Stimulated activated naive CD8-positive, alpha-beta T cell treated with anti-CD3 and anti-CD28 coated beads, Interleukin-15, amount 100 ng/mL, for 72 hours (primary cell): ENCODE results near the gene PARVB.
A peak's percentile ranks its signal among the peaks of the same experiment; 100 is the strongest.

Experiments
- ATAC-seq: fragments of 150-1000 bp; cut with Tn5 transposase; 2 replicates; pipeline ENCODE4 v1.10.0; 2021; ENCODE audit warnings: mild to moderate bottlenecking, moderate library complexity
- DNase-seq, 2 donors: peaks; one replicate each; pipeline ENCODE4 v3.0.0; 2021 to 2022
- H3K27ac Mint-ChIP-seq, 2 donors: one replicate each; pipeline ENCODE4 v1.8.0; 2022; ENCODE audit warnings: mild to moderate bottlenecking in 2 of 2, mixed read lengths in 2 of 2, moderate library complexity in 2 of 2
- H3K27me3 Mint-ChIP-seq: one replicate; pipeline ENCODE4 v1.8.0; 2022; ENCODE audit warnings: mixed read lengths
- H3K4me1 Mint-ChIP-seq: one replicate; pipeline ENCODE4 v1.8.0; 2022; ENCODE audit warnings: mild to moderate bottlenecking, mixed read lengths
- H3K4me3 Mint-ChIP-seq, 2 donors: one replicate each; pipeline ENCODE4 v1.8.0; 2022; ENCODE audit warnings: mild to moderate bottlenecking in 2 of 2, mixed read lengths in 2 of 2, moderate library complexity in 1 of 2
- H3K9me3 Mint-ChIP-seq, 2 donors: one replicate each; pipeline ENCODE4 v1.8.0; 2022; ENCODE audit warnings: mixed read lengths in 2 of 2

The PARVB gene

DNA sequence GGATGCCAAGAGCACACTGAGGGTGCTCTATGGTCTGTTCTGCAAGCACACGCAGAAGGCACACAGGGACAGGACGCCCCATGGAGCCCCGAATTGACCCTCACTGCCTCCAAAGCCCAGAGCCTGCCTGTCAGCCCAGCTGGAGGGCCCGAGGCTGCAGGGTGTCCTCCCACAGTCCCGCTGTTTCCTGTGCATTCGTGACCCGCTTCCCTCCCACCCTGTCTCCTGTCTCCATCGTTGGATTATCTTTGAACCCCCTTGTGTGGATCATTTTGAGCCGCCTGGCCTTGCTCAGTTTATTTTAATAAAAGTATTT, 182.2 kb downstream of the PARVB start:
- H3K27ac Mint-ChIP-seq = peak overlapping the region in 1 of 2 donors; percentile 80
- H3K4me1 Mint-ChIP-seq = peaks cover 15% of the 10 kb centered on the region
- H3K4me3 Mint-ChIP-seq = no peak overlapping the region
- DNase-seq (no peak), ATAC-seq (no peak)
- H3K27me3 Mint-ChIP-seq = no peaks in the 10 kb centered on the region
- H3K9me3 Mint-ChIP-seq = peaks cover 15 to 19% of the 10 kb centered on the region in 2 donors

DNA sequence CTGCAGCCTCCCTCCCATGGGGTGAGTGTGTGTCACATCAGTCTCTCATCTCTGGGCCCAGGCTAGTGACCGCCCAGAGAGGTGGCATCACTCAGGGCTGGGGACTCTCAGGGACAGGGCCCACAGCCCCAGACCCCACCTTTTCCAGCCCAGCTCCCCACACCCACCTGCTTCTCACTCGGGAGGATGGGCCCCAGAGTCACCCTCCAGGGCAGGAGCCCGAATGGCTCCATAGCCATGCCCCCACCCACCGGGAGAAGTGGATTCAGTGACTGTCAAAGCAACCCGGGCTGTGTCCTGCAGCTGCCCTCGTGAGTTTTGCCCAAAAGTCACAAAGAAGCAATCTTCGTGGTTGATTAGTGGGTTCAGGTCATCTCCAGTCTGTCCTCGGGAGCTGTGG, 182.6 kb downstream of the PARVB start:
- H3K4me3 Mint-ChIP-seq = no peak overlapping the region
- peaks cover 20 to 23% of the 10 kb centered on the region in 2 donors for H3K9me3 Mint-ChIP-seq
- peak overlapping the region in 1 of 2 donors; percentile 80 for H3K27ac Mint-ChIP-seq
- peak; percentile 33 for ATAC-seq
- H3K4me1 Mint-ChIP-seq = peaks cover 16% of the 10 kb centered on the region
- H3K27me3 Mint-ChIP-seq = no peaks in the 10 kb centered on the region
- no peak for DNase-seq

DNA sequence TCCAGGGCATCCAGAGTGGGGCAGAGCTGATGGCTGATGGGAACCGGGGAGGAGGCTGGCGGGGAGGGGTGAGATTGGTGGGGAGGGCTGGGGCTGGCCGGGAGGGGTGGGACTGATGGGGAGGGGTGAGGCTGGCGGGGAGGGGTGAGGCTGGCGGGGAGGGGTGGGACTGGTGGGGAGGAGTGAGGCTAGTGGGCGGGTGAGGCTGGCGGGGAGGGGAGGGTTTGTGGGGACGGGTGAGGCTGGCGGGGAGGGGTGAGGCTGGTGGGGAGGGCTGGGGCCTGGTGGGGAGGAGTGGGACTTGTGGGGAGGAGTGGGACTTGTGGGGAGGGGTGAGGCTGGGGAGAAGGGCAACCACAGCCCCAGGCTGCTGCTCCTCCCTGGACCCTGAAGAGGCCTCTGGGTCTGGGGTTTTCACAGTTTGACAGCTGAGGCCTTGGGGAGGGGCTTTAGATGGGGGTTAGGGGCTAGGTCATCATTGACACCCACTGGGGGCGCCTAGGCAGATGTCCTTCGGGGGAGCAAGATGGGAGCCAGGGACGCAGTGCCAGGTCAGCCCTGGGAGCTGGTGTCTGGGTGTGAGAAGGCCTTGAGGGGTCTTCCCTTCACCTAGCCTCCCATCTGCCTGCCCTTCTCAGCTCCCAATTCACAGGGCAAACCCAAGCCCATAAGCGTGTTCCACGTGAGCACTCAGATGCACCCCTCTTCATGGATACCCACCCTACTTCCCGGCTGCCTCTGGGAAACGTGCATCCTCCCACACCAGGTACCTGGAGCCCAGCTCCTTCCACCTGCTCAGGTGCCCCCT, 183.3 kb downstream of the PARVB start:
- H3K27me3 Mint-ChIP-seq = no peaks in the 10 kb centered on the region
- no peak overlapping the region for H3K4me3 Mint-ChIP-seq
- H3K4me1 Mint-ChIP-seq = peaks cover 12% of the 10 kb centered on the region
- DNase-seq = no peak
- ATAC-seq = peak; percentile 35
- H3K27ac Mint-ChIP-seq = peak overlapping the region in 1 of 2 donors; percentile 72
- H3K9me3 Mint-ChIP-seq = peaks cover 21 to 24% of the 10 kb centered on the region in 2 donors

DNA sequence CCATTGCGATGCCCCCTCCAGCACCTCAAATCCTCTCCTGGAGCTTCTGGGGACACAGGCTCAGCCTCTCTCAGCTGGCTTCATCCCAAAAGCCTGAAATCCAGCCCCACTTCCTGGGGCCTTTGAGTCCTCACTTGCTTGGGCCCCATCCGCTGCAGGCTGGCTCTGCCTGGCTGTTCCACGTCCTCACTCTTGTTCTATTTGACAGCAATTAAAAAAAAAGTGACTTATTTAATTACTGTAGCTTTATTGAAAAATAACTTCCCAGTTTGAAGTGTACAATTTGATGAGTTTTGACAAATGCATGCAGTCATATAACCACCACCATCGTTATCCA, 183.8 kb downstream of the PARVB start:
- H3K4me3 Mint-ChIP-seq = no peak overlapping the region
- ATAC-seq (no peak), DNase-seq (no peak)
- H3K4me1 Mint-ChIP-seq = peaks cover 12% of the 10 kb centered on the region
- peaks cover 21 to 24% of the 10 kb centered on the region in 2 donors for H3K9me3 Mint-ChIP-seq
- no peaks in the 10 kb centered on the region for H3K27me3 Mint-ChIP-seq
- H3K27ac Mint-ChIP-seq = no peak overlapping the region

DNA sequence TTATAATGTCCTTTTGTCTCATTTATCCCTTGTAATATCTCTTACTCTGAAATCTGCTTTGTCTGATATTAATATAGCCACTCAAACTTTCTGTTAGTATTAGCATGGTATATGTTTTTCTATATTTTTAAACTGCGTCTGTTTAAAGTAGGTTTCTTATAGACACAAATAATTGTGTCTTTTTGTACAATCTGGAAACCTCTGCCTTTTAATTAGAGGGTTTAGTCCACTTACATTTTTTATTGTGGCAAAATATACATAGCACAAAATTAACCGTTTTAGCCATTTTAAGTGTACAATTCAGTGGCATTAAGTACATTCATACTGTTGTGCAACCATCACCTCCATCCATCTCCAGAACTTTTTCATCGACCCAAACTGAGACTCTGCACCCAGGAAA, 185.2 kb downstream of the PARVB start:
- peaks cover 12% of the 10 kb centered on the region for H3K4me1 Mint-ChIP-seq
- ATAC-seq = no peak
- no peak overlapping the region for H3K4me3 Mint-ChIP-seq
- no peak overlapping the region for H3K27ac Mint-ChIP-seq
- no peaks in the 10 kb centered on the region for H3K27me3 Mint-ChIP-seq
- DNase-seq = no peak
- H3K9me3 Mint-ChIP-seq = peaks cover 21 to 24% of the 10 kb centered on the region in 2 donors

DNA sequence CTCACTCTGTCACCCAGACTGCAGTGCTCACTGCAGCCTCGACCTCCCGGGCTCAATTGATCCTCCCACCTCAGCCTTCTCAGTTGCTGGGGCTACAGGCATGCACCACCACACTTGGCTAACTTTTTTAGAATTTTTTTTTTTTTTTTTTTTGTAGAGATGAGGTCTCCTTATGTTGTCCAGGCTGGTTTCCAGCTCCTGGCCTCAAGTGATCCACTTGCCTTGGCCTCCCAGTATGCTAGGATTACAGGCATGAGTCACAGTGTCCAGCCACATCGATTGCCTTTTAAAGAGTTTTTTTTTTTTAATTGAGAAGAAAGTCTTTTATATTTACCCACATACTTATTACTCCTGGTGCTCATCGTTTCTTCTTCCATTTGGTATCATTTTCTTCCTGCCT, 186.6 kb downstream of the PARVB start:
- DNase-seq (no peak), ATAC-seq (no peak)
- Mint-ChIP-seq H3K4me3 (no peak overlapping the region), H3K4me1 (peaks cover 12% of the 10 kb centered on the region), H3K9me3 (peaks cover 21 to 24% of the 10 kb centered on the region in 2 donors), H3K27me3 (no peaks in the 10 kb centered on the region), H3K27ac (no peak overlapping the region)

DNA sequence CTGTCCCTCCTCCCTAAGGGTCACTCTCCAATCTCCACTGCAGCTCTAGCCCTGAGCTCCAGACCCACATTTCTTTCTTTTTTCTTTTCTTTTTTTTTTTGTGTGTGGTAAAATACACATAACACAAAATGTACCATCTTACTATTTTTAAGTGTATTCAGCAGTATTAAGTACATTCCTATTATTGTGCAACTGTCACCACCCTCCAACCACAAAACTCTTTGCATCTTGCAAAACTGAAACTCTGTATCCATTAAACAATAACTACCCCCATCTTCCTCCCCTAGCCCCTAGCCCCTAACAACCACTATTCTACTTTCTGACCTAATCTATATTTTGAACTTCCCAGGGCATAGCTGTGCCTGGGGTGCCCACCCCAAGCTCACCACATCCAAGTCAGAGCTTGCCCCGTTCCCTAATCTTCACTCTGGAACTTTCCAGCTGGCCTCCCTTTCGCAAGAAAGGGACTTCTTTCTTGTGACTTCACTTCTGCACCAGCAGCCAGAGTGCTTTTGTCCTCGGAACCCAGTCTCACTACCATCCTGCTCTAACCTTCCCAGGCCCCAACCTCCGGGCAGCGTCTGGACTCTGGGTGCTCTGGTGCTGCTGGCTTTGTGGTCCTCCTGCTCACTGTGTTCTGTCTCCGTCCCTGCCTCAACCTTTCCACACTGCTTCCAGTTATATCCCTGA, 187.3 kb downstream of the PARVB start:
- DNase-seq (no peak), ATAC-seq (no peak)
- Mint-ChIP-seq H3K4me1 (peaks cover 12% of the 10 kb centered on the region), H3K9me3 (peaks cover 21 to 24% of the 10 kb centered on the region in 2 donors), H3K4me3 (no peak overlapping the region), H3K27ac (peak overlapping the region in 1 of 2 donors; percentile 27), H3K27me3 (no peaks in the 10 kb centered on the region)

DNA sequence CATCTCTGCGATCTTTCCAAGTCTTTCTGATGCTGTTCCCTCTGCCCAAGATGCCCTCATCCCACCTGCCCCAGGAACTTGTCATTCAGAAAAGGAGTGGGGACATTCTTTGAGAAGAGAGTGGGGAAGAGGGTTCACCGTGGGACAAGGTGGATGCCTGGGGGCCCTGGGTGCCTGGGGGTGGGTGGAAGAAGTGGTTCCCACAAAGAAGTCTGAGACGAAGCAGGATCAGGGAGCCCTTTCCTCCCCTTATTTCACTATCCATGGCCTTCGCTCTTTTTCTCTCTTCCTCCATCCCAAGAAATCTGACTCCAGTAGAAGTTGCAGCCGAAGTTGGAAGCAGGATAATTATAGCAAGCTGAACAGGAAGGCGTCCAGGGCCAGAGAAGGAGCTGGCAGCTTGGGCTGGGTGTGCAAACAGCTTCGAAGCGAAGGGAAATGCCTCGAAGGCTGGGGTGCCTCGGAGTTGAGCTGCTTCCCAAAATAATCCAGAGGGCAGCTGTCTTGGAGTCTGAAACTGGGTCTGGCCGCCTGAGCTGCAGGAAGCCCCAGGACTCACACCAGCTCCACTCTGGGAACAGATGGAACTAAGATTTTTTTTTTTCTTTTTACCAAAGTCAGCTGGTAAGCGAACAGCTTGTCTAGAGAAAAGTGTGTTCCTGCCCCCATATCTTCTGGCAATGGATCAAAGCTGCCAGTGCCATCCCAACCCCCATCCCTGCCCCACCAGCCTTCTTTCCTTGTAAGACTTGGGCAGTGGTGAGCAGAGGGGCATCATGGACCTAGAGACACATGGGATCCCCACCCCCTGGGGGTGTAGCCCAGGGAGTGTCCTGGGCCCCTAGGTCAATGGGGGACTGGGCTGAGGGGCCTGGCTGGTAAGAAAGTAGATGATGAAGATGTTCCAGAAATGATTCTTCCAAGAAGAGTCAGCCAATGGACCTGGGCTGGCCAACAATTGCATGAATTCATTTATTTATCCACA, 188.1 kb downstream of the PARVB start:
- no peak for ATAC-seq
- peak overlapping the region in 1 of 2 donors; percentile 27 for H3K27ac Mint-ChIP-seq
- peaks cover 21 to 24% of the 10 kb centered on the region in 2 donors for H3K9me3 Mint-ChIP-seq
- no peaks in the 10 kb centered on the region for H3K27me3 Mint-ChIP-seq
- no peak overlapping the region for H3K4me3 Mint-ChIP-seq
- DNase-seq = no peak
- peaks cover 12% of the 10 kb centered on the region for H3K4me1 Mint-ChIP-seq

DNA sequence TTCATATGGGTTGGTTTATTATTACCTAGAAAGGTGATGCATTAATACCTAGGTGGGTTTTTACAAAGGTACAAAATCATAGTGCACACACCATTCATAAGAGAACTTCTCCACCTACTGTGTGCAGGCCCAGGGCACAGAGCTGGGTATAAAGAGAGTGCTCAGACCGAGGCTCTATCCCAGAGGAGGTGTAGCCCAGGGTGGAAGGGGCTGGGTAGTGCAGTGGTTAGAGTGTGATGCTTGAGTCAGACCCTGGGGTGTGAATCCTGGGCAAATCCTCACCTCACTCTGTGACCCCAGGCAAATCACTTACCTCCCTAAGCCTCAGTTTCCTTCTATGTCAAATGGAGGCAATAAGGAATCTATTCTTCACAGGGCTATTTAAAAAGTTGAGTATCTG, 188.8 kb downstream of the PARVB start:
- H3K27me3 Mint-ChIP-seq = no peaks in the 10 kb centered on the region
- DNase-seq (no peak), ATAC-seq (no peak)
- no peak overlapping the region for H3K27ac Mint-ChIP-seq
- H3K9me3 Mint-ChIP-seq = peaks cover 21 to 24% of the 10 kb centered on the region in 2 donors
- no peak overlapping the region for H3K4me3 Mint-ChIP-seq
- H3K4me1 Mint-ChIP-seq = peaks cover 9% of the 10 kb centered on the region

DNA sequence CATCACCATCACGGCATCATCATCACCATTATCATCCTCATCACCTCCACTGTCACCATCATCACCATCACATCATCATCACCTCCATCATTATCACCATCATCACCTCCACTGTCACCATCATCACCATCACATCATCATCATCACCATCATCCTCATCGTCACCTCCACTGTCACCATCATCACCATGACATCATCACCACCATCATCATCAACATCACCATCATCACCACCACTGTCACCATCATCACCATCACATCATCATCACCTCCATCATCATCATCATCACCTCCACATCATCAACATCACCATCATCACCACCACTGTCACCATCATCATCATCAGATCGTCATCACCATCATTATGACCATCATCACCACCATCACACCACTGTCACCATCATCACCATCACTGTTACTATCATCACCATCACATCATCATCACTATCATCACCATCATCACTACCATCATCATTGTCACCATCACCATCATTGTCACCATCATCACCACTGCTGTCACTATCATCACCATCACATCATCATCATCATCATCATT, 189.5 kb downstream of the PARVB start:
- H3K4me1 Mint-ChIP-seq = peaks cover 6% of the 10 kb centered on the region
- H3K27ac Mint-ChIP-seq = no peak overlapping the region
- ATAC-seq (peak; percentile 15), DNase-seq (no peak)
- peaks cover 21 to 24% of the 10 kb centered on the region in 2 donors for H3K9me3 Mint-ChIP-seq
- H3K4me3 Mint-ChIP-seq = no peak overlapping the region
- H3K27me3 Mint-ChIP-seq = no peaks in the 10 kb centered on the region

DNA sequence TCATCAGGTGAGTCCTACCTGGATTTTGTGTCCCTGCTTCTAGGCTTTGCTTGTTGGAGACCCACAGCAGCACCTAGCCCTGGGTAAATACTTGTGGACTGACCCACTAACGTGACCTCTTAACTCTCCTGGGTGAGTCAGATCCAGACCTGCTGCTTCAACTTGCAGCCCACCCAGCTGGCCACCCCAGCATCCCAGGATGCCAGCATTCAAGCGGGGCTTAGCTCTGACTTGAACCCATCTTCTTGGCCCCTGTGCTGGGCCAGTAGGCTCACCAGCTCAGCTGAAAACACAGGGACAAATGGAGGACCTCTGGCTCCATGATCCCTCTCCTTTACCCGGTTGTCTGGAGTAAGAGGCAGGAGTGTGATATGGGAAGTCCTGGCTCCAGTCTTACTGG, 190.1 kb downstream of the PARVB start:
- Mint-ChIP-seq H3K27ac (no peak overlapping the region), H3K9me3 (peaks cover 16 to 19% of the 10 kb centered on the region in 2 donors), H3K4me3 (no peak overlapping the region), H3K4me1 (peaks cover 6% of the 10 kb centered on the region), H3K27me3 (no peaks in the 10 kb centered on the region)
- DNase-seq = no peak
- no peak for ATAC-seq

DNA sequence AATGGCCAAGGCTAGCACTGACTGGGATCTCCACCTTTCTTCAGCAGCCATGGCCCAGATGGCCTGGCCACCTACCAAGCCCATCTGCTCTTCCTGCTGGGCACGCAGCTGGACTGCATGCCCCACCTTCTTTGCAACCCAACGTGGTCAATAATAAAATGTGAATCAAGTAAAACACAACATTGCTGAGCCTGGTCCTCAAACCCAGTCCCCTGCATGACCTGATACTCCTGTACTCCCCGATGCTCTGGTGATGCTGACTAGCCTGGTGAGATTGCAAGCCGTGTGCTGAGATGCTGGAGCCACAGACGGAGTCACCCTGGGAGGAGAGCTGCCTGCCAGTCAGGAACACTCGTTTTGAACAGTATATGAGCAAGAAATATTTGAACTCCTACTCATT, 190.7 kb downstream of the PARVB start:
- peaks cover 10 to 15% of the 10 kb centered on the region in 2 donors for H3K9me3 Mint-ChIP-seq
- H3K4me3 Mint-ChIP-seq = no peak overlapping the region
- no peak for ATAC-seq
- peaks cover 6% of the 10 kb centered on the region for H3K4me1 Mint-ChIP-seq
- H3K27ac Mint-ChIP-seq = no peak overlapping the region
- DNase-seq = no peak
- H3K27me3 Mint-ChIP-seq = no peaks in the 10 kb centered on the region

DNA sequence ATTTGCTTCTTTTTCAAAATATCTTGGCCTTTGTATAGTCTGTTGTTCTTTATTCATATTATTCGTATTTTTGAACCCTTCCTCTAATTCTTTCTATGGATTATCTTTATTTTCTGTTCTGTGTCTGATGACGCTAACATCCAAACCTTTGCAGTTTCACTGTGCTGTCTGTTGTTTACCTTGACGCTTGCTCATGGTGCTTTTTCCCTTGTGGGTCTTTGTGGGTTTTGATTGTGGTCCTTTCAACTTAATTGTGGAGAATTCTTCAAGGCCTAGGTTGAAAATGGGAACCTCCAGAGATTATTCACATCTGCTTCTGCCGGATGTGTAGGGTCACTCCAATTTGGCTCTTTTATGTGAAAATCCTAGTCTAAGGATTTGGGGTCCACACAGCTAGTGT, 191.2 kb downstream of the PARVB start:
- no peaks in the 10 kb centered on the region for H3K27me3 Mint-ChIP-seq
- ATAC-seq (no peak), DNase-seq (no peak)
- no peak overlapping the region for H3K27ac Mint-ChIP-seq
- no peak overlapping the region for H3K4me3 Mint-ChIP-seq
- H3K9me3 Mint-ChIP-seq = peaks cover 8 to 10% of the 10 kb centered on the region in 2 donors
- peaks cover 6% of the 10 kb centered on the region for H3K4me1 Mint-ChIP-seq

DNA sequence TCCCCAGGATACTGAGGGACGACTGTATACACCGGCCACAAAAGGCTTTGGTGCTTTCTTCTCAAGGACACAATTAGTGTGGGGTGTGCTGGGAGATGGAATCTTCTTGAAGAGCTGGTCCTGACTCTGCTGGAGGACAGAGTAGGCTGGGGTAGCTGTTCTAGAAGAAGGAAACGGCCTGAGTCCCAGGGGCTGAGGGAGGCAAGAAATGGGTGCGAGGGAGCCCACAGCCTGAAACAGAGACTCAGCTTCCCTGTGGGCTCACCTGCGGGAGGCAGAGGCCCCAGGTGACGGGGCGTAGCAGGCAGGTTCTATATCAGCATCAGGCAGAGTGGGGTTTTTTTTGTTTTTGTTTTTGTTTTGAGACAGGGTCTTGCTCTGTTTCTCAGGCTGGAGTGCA, 193.2 kb downstream of the PARVB start:
- no peaks in the 10 kb centered on the region for H3K27me3 Mint-ChIP-seq
- DNase-seq = no peak
- no peak for ATAC-seq

DNA sequence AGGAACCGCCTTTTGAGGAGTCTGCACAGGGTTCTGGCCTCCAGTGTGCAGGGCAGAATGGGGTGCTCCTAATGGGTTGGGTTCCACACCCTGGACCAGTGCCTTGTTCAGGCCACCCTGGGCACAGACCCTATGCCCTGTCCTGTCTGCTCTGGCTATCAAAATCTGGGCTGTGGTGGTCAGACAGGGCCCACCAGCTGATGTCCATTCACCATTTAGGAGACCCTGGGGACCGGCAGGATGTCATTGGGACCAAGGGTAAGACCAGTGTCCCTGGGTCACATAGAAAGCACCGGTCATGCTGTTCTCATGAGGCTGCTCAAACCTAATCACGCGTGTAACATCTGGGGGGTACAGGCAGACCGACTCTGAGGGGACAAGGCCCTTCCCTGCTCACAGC, 194.0 kb downstream of the PARVB start:
- Mint-ChIP-seq H3K27ac (no peak overlapping the region), H3K9me3 (no peaks in the 10 kb centered on the region), H3K27me3 (no peaks in the 10 kb centered on the region), H3K4me3 (no peak overlapping the region), H3K4me1 (no peaks in the 10 kb centered on the region)
- ATAC-seq (no peak), DNase-seq (no peak)

More for the DNA sequence above, 193.2 kb downstream of the PARVB start:
- H3K9me3 Mint-ChIP-seq = no peaks in the 10 kb centered on the region
- H3K4me1 Mint-ChIP-seq = no peaks in the 10 kb centered on the region
- no peak overlapping the region for H3K4me3 Mint-ChIP-seq
- no peak overlapping the region for H3K27ac Mint-ChIP-seq
